HEK293 (cell line): Measurements from ENCODE around the gene TEF.
A peak's percentile ranks its signal among the peaks of the same experiment; 100 is the strongest.

Source experiments
- BCL11A ChIP-seq: fragments of 450-650 bp; formaldehyde crosslinking; IDR thresholded peaks from 2 replicates; pipeline ENCODE4 v1.5.1; 2016; ENCODE audit warnings: low read depth, missing biosample characterization, missing genetic modification characterization
- GLIS1 ChIP-seq: fragments of 450-650 bp; formaldehyde crosslinking; IDR thresholded peaks from 2 replicates; pipeline ENCODE4 v1.5.1; 2016; ENCODE audit warnings: missing biosample characterization, missing genetic modification characterization
- MZF1 ChIP-seq: fragments of 450-650 bp; formaldehyde crosslinking; IDR thresholded peaks from 2 replicates; pipeline ENCODE4 v1.5.1; 2017; ENCODE audit warnings: missing biosample characterization, missing genetic modification characterization, borderline replicate concordance
- SCRT1 ChIP-seq: fragments of 450-650 bp; formaldehyde crosslinking; IDR thresholded peaks from 2 replicates; pipeline ENCODE4 v1.5.1; 2016; ENCODE audit warnings: missing biosample characterization, missing genetic modification characterization, borderline replicate concordance
- ZBTB20 ChIP-seq: fragments of 450-650 bp; formaldehyde crosslinking; IDR thresholded peaks from 2 replicates; pipeline ENCODE4 v1.5.1; 2016; ENCODE audit warnings: missing biosample characterization, missing genetic modification characterization
- ZBTB48 ChIP-seq: fragments of 450-650 bp; formaldehyde crosslinking; IDR thresholded peaks from 2 replicates; pipeline ENCODE4 v1.5.1; 2016; ENCODE audit warnings: missing biosample characterization, missing genetic modification characterization
- ZNF121 ChIP-seq: fragments of 450-650 bp; formaldehyde crosslinking; IDR thresholded peaks from 2 replicates; pipeline ENCODE4 v1.5.1; 2016; ENCODE audit warnings: missing biosample characterization, missing genetic modification characterization
- ZNF184 ChIP-seq: fragments of 450-650 bp; IDR thresholded peaks from 2 replicates; pipeline ENCODE4 v1.5.1; 2018; ENCODE audit warnings: missing biosample characterization, mild to moderate bottlenecking, missing genetic modification characterization
- ZNF2 ChIP-seq: fragments of 450-650 bp; formaldehyde crosslinking; IDR thresholded peaks from 2 replicates; pipeline ENCODE4 v1.5.1; 2016; ENCODE audit warnings: missing biosample characterization, missing genetic modification characterization
- ZNF248 ChIP-seq: fragments of 450-650 bp; formaldehyde crosslinking; IDR thresholded peaks from 2 replicates; pipeline ENCODE4 v1.5.1; 2017; ENCODE audit warnings: missing biosample characterization, missing genetic modification characterization
- ZNF510 ChIP-seq: fragments of 450-650 bp; formaldehyde crosslinking; IDR thresholded peaks from 2 replicates; pipeline ENCODE4 v1.5.1; 2018; ENCODE audit warnings: mild to moderate bottlenecking, missing genetic modification characterization, missing biosample characterization; ENCODE audit not compliant: insufficient replicate concordance
- ZNF530 ChIP-seq: fragments of 450-650 bp; formaldehyde crosslinking; IDR thresholded peaks from 2 replicates; pipeline ENCODE4 v1.5.1; 2016; ENCODE audit warnings: low read depth, missing biosample characterization, missing genetic modification characterization
- ZNF596 ChIP-seq: fragments of 450-650 bp; IDR thresholded peaks from 2 replicates; pipeline ENCODE4 v1.5.0; 2018; ENCODE audit warnings: missing biosample characterization, mild to moderate bottlenecking, missing genetic modification characterization, moderate library complexity
- ZNF664 ChIP-seq: fragments of 450-650 bp; formaldehyde crosslinking; IDR thresholded peaks from 2 replicates; pipeline ENCODE4 v1.5.1; 2016; ENCODE audit warnings: missing biosample characterization, missing genetic modification characterization
- ZNF792 ChIP-seq: fragments of 450-650 bp; formaldehyde crosslinking; IDR thresholded peaks from 2 replicates; pipeline ENCODE4 v1.5.1; 2016; ENCODE audit warnings: missing biosample characterization, missing genetic modification characterization
- TF ChIP-seq, protein P1 (sequence below): fragments of 450-650 bp; formaldehyde crosslinking; IDR thresholded peaks from 2 replicates; pipeline ENCODE4 v1.5.1; 2017; ENCODE audit warnings: missing biosample characterization, missing genetic modification characterization
- TF ChIP-seq, protein P2 (sequence below): fragments of 450-650 bp; formaldehyde crosslinking; IDR thresholded peaks from 2 replicates; pipeline ENCODE4 v1.5.1; 2016; ENCODE audit warnings: missing biosample characterization, missing genetic modification characterization
- TF ChIP-seq, protein P3 (sequence below): fragments of 450-650 bp; formaldehyde crosslinking; IDR thresholded peaks from 2 replicates; pipeline ENCODE4 v1.5.1; 2016; ENCODE audit warnings: missing biosample characterization, missing genetic modification characterization, borderline replicate concordance
- TF ChIP-seq, protein P4 (sequence below): fragments of 450-650 bp; formaldehyde crosslinking; IDR thresholded peaks from 2 replicates; pipeline ENCODE4 v1.5.1; 2016; ENCODE audit warnings: missing biosample characterization, missing genetic modification characterization
- TF ChIP-seq, protein P5 (sequence below): fragments of 450-650 bp; formaldehyde crosslinking; IDR thresholded peaks from 2 replicates; pipeline ENCODE4 v1.5.1; 2016; ENCODE audit warnings: missing biosample characterization, missing genetic modification characterization
- TF ChIP-seq, protein P6 (sequence below): fragments of 450-650 bp; formaldehyde crosslinking; IDR thresholded peaks from 2 replicates; pipeline ENCODE4 v1.5.1; 2017; ENCODE audit warnings: missing biosample characterization, missing genetic modification characterization

TEF gene

GRCh38 chr22:41446639-41447434 lies 65.1 kb downstream of the TEF start, which contains the start of gene TOB2 (continued):
- TF ChIP-seq, protein P1, sequence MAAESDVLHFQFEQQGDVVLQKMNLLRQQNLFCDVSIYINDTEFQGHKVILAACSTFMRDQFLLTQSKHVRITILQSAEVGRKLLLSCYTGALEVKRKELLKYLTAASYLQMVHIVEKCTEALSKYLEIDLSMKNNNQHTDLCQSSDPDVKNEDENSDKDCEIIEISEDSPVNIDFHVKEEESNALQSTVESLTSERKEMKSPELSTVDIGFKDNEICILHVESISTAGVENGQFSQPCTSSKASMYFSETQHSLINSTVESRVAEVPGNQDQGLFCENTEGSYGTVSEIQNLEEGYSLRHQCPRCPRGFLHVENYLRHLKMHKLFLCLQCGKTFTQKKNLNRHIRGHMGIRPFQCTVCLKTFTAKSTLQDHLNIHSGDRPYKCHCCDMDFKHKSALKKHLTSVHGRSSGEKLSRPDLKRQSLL (tag by site-specific recombination) = peak; percentile 80; the same call in 1 of the 2 replicates
- TF ChIP-seq GLIS1 (tag by site-specific recombination) = peak; percentile 100
- TF ChIP-seq ZNF596 (tag by site-specific recombination) = peak; percentile 74
- TF ChIP-seq ZNF792 = peak; percentile 79
- TF ChIP-seq ZNF184 (tag by site-specific recombination) = peak; percentile 90
- no peak; the same call in none of the 2 replicates for TF ChIP-seq BCL11A
- TF ChIP-seq ZNF510 (tag by site-specific recombination) = no peak
- TF ChIP-seq, protein P2, sequence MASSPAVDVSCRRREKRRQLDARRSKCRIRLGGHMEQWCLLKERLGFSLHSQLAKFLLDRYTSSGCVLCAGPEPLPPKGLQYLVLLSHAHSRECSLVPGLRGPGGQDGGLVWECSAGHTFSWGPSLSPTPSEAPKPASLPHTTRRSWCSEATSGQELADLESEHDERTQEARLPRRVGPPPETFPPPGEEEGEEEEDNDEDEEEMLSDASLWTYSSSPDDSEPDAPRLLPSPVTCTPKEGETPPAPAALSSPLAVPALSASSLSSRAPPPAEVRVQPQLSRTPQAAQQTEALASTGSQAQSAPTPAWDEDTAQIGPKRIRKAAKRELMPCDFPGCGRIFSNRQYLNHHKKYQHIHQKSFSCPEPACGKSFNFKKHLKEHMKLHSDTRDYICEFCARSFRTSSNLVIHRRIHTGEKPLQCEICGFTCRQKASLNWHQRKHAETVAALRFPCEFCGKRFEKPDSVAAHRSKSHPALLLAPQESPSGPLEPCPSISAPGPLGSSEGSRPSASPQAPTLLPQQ (tag by site-specific recombination) = peak; percentile 92
- no peak; the same call in 1 of the 2 replicates for TF ChIP-seq ZNF248
- peak; percentile 81 for TF ChIP-seq ZBTB48 (tag by site-specific recombination)
- TF ChIP-seq, protein P3, sequence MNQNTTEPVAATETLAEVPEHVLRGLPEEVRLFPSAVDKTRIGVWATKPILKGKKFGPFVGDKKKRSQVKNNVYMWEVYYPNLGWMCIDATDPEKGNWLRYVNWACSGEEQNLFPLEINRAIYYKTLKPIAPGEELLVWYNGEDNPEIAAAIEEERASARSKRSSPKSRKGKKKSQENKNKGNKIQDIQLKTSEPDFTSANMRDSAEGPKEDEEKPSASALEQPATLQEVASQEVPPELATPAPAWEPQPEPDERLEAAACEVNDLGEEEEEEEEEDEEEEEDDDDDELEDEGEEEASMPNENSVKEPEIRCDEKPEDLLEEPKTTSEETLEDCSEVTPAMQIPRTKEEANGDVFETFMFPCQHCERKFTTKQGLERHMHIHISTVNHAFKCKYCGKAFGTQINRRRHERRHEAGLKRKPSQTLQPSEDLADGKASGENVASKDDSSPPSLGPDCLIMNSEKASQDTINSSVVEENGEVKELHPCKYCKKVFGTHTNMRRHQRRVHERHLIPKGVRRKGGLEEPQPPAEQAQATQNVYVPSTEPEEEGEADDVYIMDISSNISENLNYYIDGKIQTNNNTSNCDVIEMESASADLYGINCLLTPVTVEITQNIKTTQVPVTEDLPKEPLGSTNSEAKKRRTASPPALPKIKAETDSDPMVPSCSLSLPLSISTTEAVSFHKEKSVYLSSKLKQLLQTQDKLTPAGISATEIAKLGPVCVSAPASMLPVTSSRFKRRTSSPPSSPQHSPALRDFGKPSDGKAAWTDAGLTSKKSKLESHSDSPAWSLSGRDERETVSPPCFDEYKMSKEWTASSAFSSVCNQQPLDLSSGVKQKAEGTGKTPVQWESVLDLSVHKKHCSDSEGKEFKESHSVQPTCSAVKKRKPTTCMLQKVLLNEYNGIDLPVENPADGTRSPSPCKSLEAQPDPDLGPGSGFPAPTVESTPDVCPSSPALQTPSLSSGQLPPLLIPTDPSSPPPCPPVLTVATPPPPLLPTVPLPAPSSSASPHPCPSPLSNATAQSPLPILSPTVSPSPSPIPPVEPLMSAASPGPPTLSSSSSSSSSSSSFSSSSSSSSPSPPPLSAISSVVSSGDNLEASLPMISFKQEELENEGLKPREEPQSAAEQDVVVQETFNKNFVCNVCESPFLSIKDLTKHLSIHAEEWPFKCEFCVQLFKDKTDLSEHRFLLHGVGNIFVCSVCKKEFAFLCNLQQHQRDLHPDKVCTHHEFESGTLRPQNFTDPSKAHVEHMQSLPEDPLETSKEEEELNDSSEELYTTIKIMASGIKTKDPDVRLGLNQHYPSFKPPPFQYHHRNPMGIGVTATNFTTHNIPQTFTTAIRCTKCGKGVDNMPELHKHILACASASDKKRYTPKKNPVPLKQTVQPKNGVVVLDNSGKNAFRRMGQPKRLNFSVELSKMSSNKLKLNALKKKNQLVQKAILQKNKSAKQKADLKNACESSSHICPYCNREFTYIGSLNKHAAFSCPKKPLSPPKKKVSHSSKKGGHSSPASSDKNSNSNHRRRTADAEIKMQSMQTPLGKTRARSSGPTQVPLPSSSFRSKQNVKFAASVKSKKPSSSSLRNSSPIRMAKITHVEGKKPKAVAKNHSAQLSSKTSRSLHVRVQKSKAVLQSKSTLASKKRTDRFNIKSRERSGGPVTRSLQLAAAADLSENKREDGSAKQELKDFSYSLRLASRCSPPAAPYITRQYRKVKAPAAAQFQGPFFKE (tag by site-specific recombination) = 0 out of 2 replicates have a peak, but pooled peaks have one; percentile 28
- TF ChIP-seq ZNF664 = peak; percentile 70; the same call in 1 of the 2 replicates
- TF ChIP-seq ZNF121 (tag by site-specific recombination) = no peak
- TF ChIP-seq, protein P4, sequence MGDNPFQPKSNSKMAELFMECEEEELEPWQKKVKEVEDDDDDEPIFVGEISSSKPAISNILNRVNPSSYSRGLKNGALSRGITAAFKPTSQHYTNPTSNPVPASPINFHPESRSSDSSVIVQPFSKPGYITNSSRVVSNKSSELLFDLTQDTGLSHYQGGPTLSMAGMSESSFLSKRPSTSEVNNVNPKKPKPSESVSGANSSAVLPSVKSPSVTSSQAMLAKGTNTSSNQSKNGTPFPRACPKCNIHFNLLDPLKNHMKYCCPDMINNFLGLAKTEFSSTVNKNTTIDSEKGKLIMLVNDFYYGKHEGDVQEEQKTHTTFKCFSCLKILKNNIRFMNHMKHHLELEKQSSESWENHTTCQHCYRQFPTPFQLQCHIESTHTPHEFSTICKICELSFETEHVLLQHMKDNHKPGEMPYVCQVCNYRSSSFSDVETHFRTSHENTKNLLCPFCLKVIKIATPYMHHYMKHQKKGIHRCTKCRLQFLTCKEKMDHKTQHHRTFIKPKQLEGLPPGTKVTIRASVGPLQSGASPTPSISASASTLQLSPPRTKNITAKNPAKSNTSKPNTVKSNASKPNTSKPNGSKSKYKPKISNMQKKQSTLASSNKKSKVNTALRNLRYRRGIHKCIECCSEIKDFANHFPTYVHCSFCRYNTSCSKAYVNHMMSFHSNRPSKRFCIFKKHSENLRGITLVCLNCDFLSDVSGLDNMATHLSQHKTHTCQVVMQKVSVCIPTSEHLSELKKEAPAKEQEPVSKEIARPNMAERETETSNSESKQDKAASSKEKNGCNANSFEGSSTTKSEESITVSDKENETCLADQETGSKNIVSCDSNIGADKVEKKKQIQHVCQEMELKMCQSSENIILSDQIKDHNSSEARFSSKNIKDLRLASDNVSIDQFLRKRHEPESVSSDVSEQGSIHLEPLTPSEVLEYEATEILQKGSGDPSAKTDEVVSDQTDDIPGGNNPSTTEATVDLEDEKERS (tag by site-specific recombination) = peak; percentile 6; the same call in 1 of the 2 replicates
- TF ChIP-seq ZNF2 (tag by site-specific recombination) = peak; percentile 98
- TF ChIP-seq, protein P5, sequence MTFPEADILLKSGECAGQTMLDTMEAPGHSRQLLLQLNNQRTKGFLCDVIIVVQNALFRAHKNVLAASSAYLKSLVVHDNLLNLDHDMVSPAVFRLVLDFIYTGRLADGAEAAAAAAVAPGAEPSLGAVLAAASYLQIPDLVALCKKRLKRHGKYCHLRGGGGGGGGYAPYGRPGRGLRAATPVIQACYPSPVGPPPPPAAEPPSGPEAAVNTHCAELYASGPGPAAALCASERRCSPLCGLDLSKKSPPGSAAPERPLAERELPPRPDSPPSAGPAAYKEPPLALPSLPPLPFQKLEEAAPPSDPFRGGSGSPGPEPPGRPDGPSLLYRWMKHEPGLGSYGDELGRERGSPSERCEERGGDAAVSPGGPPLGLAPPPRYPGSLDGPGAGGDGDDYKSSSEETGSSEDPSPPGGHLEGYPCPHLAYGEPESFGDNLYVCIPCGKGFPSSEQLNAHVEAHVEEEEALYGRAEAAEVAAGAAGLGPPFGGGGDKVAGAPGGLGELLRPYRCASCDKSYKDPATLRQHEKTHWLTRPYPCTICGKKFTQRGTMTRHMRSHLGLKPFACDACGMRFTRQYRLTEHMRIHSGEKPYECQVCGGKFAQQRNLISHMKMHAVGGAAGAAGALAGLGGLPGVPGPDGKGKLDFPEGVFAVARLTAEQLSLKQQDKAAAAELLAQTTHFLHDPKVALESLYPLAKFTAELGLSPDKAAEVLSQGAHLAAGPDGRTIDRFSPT (tag by site-specific recombination) = peak; percentile 99
- peak; percentile 87 for TF ChIP-seq ZBTB20 (tag by site-specific recombination)
- TF ChIP-seq, protein P6, sequence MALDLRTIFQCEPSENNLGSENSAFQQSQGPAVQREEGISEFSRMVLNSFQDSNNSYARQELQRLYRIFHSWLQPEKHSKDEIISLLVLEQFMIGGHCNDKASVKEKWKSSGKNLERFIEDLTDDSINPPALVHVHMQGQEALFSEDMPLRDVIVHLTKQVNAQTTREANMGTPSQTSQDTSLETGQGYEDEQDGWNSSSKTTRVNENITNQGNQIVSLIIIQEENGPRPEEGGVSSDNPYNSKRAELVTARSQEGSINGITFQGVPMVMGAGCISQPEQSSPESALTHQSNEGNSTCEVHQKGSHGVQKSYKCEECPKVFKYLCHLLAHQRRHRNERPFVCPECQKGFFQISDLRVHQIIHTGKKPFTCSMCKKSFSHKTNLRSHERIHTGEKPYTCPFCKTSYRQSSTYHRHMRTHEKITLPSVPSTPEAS (tag by site-specific recombination) = peak; percentile 67; the same call in 1 of the 2 replicates
- TF ChIP-seq ZNF530 (tag by site-specific recombination) = no peak
- no peak; the same call in none of the 2 replicates for TF ChIP-seq MZF1 (tag by site-specific recombination)
- TF ChIP-seq SCRT1 (tag by site-specific recombination) = no peak
